Coronary artery (tissue), 2 donors: ENCODE results near the gene LARGE1.

Source experiments
- DNase-seq: peaks from one replicate; pipeline ENCODE4 v3.0.0-alpha.2; 2017; ENCODE audit warnings: low spot score
- H3K27ac ChIP-seq, 2 donors: fragments of 200-600 bp; sonication (generic); one replicate each; pipeline ENCODE4 v1.5.1; 2016 to 2019
- H3K4me3 ChIP-seq: fragments of 200-600 bp; sonication (generic); 2 replicates; pipeline ENCODE4 v1.5.1; 2016; ENCODE audit warnings: mild to moderate bottlenecking, moderate library complexity
- CTCF ChIP-seq: fragments of 200-600 bp; sonication (generic); IDR thresholded peaks from one replicate; pipeline ENCODE4 v1.5.1; 2019; ENCODE audit warnings: antibody characterized with exemption

LARGE1 gene

GRCh38 chr22:33796494-33796893, 123.8 kb downstream of the LARGE1 start:
- no peak for DNase-seq
- H3K27ac ChIP-seq = no peak overlapping the region
- H3K4me3 ChIP-seq = no peak overlapping the region
- TF ChIP-seq CTCF = no peak

GRCh38 chr22:33793475-33793874, 126.8 kb downstream of the LARGE1 start:
- peak overlapping the region; percentile 47 for H3K4me3 ChIP-seq
- TF ChIP-seq CTCF = no peak
- H3K27ac ChIP-seq = peak overlapping the region in 1 of 2 donors; percentile 43
- no peak for DNase-seq

GRCh38 chr22:33792832-33793231, 127.4 kb downstream of the LARGE1 start:
- peak overlapping the region in 1 of 2 donors; percentile 43 for H3K27ac ChIP-seq
- no peak for DNase-seq
- TF ChIP-seq CTCF = no peak
- H3K4me3 ChIP-seq = peak overlapping the region; percentile 47

GRCh38 chr22:33789690-33790253, 130.5 kb downstream of the LARGE1 start:
- TF ChIP-seq CTCF = no peak

GRCh38 chr22:33788927-33789326, 131.3 kb downstream of the LARGE1 start:
- no peak for DNase-seq
- no peak for TF ChIP-seq CTCF
- H3K4me3 ChIP-seq = no peak overlapping the region
- no peak overlapping the region for H3K27ac ChIP-seq

More at GRCh38 chr22:33789690-33790253, 130.5 kb downstream of the LARGE1 start:
- H3K4me3 ChIP-seq = no peak overlapping the region
- DNase-seq = no peak
- no peak overlapping the region for H3K27ac ChIP-seq

GRCh38 chr22:33787645-33788456, 132.4 kb downstream of the LARGE1 start:
- no peak overlapping the region for H3K27ac ChIP-seq
- DNase-seq = no peak
- H3K4me3 ChIP-seq = no peak overlapping the region
- TF ChIP-seq CTCF = no peak

GRCh38 chr22:33786149-33786548, 134.1 kb downstream of the LARGE1 start:
- no peak overlapping the region for H3K27ac ChIP-seq
- DNase-seq = no peak
- no peak overlapping the region for H3K4me3 ChIP-seq
- TF ChIP-seq CTCF = no peak
